AG04450 (cell line): ENCODE results near the gene GPR55. TPM values are rescaled to one million over a fixed set of nuclear protein-coding genes. Genes with fewer than 3 reads are reported as not detected.

ENCODE experiments used
- CTCF ChIA-PET: fragments of 300-600, 350-600 bp; formaldehyde crosslinking; extraction: SDS; loops from one replicate; lab custom pipeline; 2022; ENCODE audit warnings: antibody characterized with exemption, inconsistent platforms; lab: Charles Lee
- POLR2A ChIA-PET: fragments of 350-600 bp; formaldehyde crosslinking; extraction: SDS; loops from one replicate; lab custom pipeline; 2021; ENCODE audit warnings: antibody characterized with exemption, inconsistent platforms; lab: Yijun Ruan, JAX
- DNase-seq: peaks from one replicate; pipeline ENCODE4 v3.0.0-alpha.2; 2011; ENCODE audit warnings: low read depth, low spot score
- H3K27ac ChIP-seq: one replicate; pipeline ENCODE4 v1.5.1; 2012; ENCODE audit warnings: low read depth, low read length, control low read depth
- H3K27me3 ChIP-seq: one replicate; pipeline ENCODE4 v1.6.0; 2012; ENCODE audit warnings: low read length; ENCODE audit not compliant: control insufficient read depth, insufficient read depth
- H3K4me3 ChIP-seq: 2 replicates; pipeline ENCODE4 v1.5.1; 2011; ENCODE audit warnings: mild to moderate bottlenecking, low read depth, low read length, control low read depth
- H3K9me3 ChIP-seq: 2 replicates; pipeline ENCODE4 v1.5.1; 2012; ENCODE audit warnings: low read length; ENCODE audit not compliant: control insufficient read depth, insufficient read depth
- polyA plus RNA-seq: library from polyadenylated mRNA; depleted of rRNA; stranded (reverse); fragments of >200 nt; gene quantifications from 2 replicates; pipeline ENCODE4 v1.2.3, GENCODE V29; 2011; rRNA removed
- TF ChIP-seq, protein P1 (sequence below): IDR thresholded peaks from 2 replicates; pipeline ENCODE4 v1.5.1; 2011; ENCODE audit warnings: low read depth, low read length, control low read depth, inconsistent platforms

Gene GPR55
- polyA plus RNA-seq, 1 experiment: not detected

DNA sequence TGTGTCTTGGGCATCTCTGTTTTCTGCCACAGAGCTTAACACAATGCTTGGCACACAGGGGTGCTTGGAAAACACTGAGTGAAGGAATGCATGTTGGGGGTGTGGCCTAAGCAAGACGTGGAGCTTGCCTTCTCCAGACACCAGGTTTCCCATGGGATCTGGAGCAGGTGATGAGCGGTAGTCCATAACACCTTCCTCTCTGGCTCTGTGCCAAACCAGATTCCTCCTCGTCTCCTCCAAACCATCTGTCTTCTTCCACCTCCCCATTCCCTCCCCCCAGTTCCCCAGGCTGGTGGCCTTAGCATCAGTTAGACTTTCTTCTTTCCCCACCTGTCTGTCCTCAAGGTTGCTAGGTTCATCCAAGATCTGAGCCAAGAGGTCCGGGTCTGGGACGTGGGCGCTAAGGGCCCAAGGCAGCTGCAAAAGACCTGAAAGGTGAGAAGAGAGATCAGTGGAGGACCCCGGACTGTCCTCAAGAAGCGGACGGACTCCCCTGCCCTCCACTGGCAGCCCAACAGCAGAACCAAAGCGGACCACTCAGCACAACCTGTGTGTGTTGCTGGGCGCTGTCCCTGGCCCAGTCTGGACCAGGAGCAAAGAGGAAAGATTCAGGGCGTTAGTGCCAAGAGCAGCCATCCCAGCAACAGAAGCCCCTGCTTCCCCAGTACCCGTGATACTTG, 61.5 kb downstream of the GPR55 start:
- TF ChIP-seq, protein P1, sequence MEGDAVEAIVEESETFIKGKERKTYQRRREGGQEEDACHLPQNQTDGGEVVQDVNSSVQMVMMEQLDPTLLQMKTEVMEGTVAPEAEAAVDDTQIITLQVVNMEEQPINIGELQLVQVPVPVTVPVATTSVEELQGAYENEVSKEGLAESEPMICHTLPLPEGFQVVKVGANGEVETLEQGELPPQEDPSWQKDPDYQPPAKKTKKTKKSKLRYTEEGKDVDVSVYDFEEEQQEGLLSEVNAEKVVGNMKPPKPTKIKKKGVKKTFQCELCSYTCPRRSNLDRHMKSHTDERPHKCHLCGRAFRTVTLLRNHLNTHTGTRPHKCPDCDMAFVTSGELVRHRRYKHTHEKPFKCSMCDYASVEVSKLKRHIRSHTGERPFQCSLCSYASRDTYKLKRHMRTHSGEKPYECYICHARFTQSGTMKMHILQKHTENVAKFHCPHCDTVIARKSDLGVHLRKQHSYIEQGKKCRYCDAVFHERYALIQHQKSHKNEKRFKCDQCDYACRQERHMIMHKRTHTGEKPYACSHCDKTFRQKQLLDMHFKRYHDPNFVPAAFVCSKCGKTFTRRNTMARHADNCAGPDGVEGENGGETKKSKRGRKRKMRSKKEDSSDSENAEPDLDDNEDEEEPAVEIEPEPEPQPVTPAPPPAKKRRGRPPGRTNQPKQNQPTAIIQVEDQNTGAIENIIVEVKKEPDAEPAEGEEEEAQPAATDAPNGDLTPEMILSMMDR: no peak
- ChIA-PET CTCF (no interaction called here), POLR2A (interaction anchor here (0.6 kb wide), 1 partner anchor 722 kb away, joined by 5 read pairs; no protein-coding TSS in a partner anchor)
- H3K9me3 ChIP-seq: peaks cover 3% of the 10 kb centered on the region; the same call in 1 of the 2 replicates
- H3K27ac ChIP-seq: no peak overlapping the region
- peaks cover 28% of the 10 kb centered on the region for H3K27me3 ChIP-seq
- no peak overlapping the region for H3K4me3 ChIP-seq
- no peak for DNase-seq

GRCh38 chr2:230863031-230863430, 62.0 kb downstream of the GPR55 start:
- ChIA-PET POLR2A (no interaction called here), CTCF (no interaction called here)
- peaks cover 28% of the 10 kb centered on the region for H3K27me3 ChIP-seq
- peaks cover 3% of the 10 kb centered on the region; the same call in 1 of the 2 replicates for H3K9me3 ChIP-seq
- TF ChIP-seq, protein P1: no peak
- H3K4me3 ChIP-seq: no peak overlapping the region
- no peak overlapping the region for H3K27ac ChIP-seq
- no peak for DNase-seq

DNA sequence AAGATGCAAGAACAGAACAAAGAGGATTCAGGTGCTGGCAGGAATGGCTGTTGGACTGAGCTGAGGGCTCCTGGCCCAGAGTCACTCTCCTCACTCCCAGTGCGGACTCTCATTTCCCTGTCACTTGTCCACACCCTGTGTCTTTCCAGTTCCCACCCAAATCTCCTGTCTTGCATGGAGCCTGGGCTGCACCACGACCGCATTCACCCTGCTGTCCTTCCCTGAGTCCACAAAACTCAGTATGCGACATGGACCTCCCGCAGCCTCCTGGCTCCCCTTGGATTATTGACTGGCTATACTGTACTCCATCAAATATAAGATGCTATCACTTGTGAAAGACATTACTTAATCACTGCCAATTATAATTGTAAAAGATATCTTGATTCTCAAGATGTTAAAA, 62.8 kb downstream of the GPR55 start:
- TF ChIP-seq, protein P1: no peak
- ChIA-PET POLR2A (no interaction called here), CTCF (no interaction called here)
- DNase-seq: no peak
- no peak overlapping the region for H3K27ac ChIP-seq
- H3K9me3 ChIP-seq: peaks cover 3% of the 10 kb centered on the region; the same call in 1 of the 2 replicates
- peaks cover 34% of the 10 kb centered on the region for H3K27me3 ChIP-seq
- no peak overlapping the region for H3K4me3 ChIP-seq

DNA sequence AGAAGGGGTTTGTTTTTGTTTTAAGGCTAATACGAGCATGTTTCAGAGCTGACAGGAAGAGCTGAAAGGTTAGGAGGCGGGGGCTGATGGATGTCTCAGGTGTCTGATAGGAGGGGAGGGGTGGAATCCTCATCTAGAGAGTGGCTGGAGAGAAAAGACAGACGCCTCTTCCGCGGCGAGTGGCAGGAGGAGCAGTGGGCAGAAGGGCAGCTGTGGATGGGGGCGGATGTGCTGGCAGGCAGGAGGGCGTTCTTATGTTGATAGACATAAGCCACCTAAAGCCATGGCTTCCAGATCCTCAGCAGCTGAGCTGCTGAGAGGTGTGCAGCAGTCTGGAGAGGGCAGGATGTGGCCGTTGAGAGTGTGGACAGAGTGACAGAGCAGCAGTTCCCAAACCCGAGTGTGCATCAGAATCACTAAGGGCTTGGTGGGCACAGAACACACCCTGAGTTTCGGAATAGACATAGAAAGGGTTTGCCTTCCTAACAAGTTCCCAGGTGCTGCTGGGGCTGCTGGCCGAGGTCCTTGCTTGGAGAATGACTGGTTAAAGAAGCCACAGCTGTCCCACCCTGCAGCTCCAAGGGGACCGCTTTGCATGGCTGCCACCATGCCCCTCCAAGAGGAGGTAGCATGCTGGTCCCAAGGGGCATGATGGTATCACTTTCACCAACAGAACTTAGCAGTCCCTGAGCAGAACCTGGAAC, 63.3 kb downstream of the GPR55 start:
- Histone ChIP-seq H3K27ac (no peak overlapping the region), H3K27me3 (peaks cover 34% of the 10 kb centered on the region), H3K9me3 (peaks cover 3% of the 10 kb centered on the region; the same call in 1 of the 2 replicates), H3K4me3 (no peak overlapping the region)
- TF ChIP-seq, protein P1: no peak
- POLR2A ChIA-PET: no interaction called here
- no peak for DNase-seq
- CTCF ChIA-PET: interaction anchor here (0.9 to 1.3 kb wide), 2 partner anchors 37 to 191 kb away, joined by 3 read pairs; no protein-coding TSS in a partner anchor

Other genes starting within 250 kb of the GPR55 start
- 60.1 and 72.7 TPM in 2 replicates for gene CAB39, start 212.4 kb downstream of the GPR55 start, polyA plus RNA-seq
- 371 and 551 TPM in 2 replicates for gene ITM2C, start 60.3 kb downstream of the GPR55 start, polyA plus RNA-seq
- not detected in 2 replicates for gene SPATA3, start 70.9 kb upstream of the GPR55 start, polyA plus RNA-seq
- gene C2orf72, start 112.3 kb upstream of the GPR55 start, polyA plus RNA-seq: 0.02 TPM in 1 of 2 replicates, not detected in the other
- gene PSMD1, start 131.6 kb upstream of the GPR55 start, polyA plus RNA-seq: 203 and 211 TPM in 2 replicates
- 1.2 TPM in 2 replicates for gene HTR2B, start 199.8 kb upstream of the GPR55 start, polyA plus RNA-seq